Measurements from ENCODE around the gene CAMSAP1.
"Not testable (repeated sequence)": the region's sequence is repeated elsewhere in the genome, so short reads cannot be mapped to it uniquely, and the experiment has no call there.

Gene CAMSAP1

DNA sequence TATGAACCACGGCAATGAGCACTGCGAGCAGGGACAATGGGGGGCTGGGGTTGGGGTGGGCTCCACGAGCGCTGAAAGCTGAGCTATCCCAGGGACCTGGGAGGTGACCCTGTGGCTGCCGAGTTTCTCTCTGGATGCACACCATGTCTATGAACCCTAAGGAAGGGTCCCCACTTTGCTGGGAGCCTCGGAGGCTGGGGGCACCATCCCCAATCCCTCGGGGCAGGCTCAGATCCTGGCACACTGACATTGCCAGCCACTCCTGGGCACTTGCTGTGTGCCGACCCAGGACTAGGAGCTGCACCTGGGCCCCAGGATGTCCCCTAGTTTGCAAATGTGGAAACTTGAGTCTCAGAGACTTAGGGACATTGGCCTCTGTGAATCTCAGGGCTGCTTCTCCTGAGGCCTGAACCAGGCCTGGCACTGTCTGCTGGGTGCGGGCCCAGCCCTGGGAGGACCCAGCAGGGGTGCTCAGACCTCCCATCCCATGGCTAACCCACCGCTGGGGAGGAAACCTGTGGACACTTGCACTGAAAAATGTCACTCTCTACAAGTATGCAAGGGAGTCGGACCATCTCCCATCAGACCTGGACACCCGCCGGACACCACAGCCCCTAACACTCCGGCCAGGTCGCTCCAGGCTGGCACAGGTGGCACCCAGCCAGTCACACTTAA, 13.0 kb upstream of the CAMSAP1 start:
- FAIRE-seq (no peak), DNase-seq (ENCODE audit: insufficient read length, low spot score) (no peak)
- TF ChIP-seq PAX5 (IDR thresholded peaks at IDR 0.05; ENCODE audit: insufficient read depth, low read length, severe bottlenecking): no peak
- TF ChIP-seq SPI1 (IDR thresholded peaks at IDR 0.05; ENCODE audit: low read depth, low read length): no peak
- TF ChIP-seq POU2F2 (IDR thresholded peaks at IDR 0.05; ENCODE audit: low read depth, low read length): no peak

DNA sequence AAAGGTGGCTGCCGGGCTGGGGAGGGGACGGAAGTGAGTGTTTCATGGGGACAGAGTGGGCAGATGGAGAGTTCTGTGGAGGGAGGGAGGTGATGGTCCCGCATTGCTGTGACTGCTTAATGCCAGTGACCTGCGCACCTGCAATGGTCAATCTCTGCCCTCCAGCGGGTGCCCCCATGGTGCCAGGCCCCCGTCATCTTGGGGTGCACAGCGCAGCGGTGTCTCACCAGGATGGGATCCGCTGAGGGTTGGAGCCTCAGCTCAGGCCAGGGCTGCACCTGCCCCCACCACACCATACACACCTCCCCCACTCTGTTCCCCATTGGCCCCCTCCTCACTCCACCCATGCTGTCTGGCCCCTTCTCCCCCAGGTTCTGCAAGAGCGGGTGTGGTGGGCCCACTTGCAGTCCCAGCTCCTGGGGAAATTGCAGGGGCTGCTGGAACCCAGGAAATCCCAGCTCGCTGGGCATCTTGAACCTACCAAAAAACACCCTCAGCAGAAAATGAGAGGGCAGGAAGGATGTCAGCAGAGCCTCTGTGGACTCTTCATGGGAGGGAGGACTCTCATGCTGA, 12.1 kb upstream of the CAMSAP1 start:
- DNase-seq (ENCODE audit: insufficient read length, low spot score): no peak

DNA sequence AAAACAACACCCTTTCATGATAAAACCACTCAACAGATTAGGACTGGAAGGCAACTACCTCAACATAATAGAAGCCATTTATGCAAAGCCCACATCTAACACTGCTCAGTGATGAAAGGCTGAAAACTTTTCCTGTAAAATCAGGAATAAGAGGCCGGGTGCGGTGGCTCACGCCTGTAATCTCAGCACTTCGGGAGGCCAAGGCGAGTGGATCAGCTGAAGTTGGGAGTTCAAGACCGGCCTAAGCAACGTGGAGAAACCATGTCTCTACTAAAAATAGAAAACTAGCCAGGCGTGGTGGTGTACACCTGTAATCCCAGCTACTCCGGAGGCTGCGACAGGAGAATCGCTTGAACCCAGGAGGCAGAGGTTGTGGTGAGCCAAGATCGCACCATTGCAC, 8.9 kb upstream of the CAMSAP1 start:
- not testable (repeated sequence) for DNase-seq (ENCODE audit: insufficient read length, low spot score); FAIRE-seq

More for the DNA sequence above, 12.1 kb upstream of the CAMSAP1 start:
- no peak for FAIRE-seq
- no peak for TF ChIP-seq SPI1 (IDR thresholded peaks at IDR 0.05; ENCODE audit: low read depth, low read length)
- no peak for TF ChIP-seq POLR2A (IDR thresholded peaks at IDR 0.05; ENCODE audit: low read depth, low read length)
- no peak for TF ChIP-seq POLR2AphosphoS5 (IDR thresholded peaks at IDR 0.05; ENCODE audit: low read depth, low read length)
- no peak for TF ChIP-seq PAX5 (IDR thresholded peaks at IDR 0.05; ENCODE audit: insufficient read depth, low read length, severe bottlenecking)
- TF ChIP-seq POU2F2 (IDR thresholded peaks at IDR 0.05; ENCODE audit: low read depth, low read length): no peak
- TF ChIP-seq TAF1 (IDR thresholded peaks at IDR 0.05; ENCODE audit: low read depth, low read length): no peak

DNA sequence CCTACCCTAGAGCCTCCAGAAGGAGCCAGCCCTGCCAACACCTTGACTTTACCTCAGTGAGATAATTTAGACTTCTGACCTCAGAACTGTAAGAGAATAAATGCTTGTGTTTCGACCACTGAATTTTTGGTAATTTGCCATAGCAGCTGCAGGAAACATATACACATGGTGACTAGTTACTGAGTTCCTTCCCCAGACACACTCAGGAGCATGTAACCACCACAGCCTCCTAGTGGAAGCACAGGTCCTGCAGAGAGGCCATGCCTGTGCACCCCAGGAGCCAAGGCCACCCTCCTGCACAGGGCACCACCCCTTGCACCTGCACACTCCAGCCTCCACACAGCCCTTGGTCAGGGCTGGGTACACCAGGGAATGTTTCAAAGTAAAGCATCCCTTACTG, 7.6 kb upstream of the CAMSAP1 start:
- FAIRE-seq (no peak), DNase-seq (ENCODE audit: insufficient read length, low spot score) (no peak)
- TF ChIP-seq TAF1 (IDR thresholded peaks at IDR 0.05; ENCODE audit: low read depth, low read length) (no peak), POLR2A (IDR thresholded peaks at IDR 0.05; ENCODE audit: low read depth, low read length) (no peak), POU2F2 (IDR thresholded peaks at IDR 0.05; ENCODE audit: low read depth, low read length) (no peak), SPI1 (IDR thresholded peaks at IDR 0.05; ENCODE audit: low read depth, low read length) (no peak)

DNA sequence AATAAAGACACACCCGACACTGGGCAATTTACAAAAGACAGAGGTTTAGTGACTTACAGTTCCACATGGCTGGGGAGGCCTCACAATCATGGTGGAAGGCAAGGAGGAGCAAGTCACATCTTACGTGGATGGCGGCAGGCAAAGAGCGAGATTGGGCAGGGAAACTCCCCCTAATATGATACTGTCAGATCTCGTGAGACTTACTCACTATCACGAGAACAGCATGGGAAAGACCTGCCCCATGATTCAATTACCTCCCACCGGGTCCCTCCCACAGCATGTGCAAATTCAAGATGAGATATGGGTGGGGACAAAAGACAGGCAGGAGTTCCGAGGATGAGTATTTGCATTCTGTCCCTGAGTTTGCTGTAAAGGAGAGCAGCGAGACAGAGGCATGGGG, 3.9 kb upstream of the CAMSAP1 start:
- not testable (repeated sequence) for FAIRE-seq; DNase-seq (ENCODE audit: insufficient read length, low spot score)

DNA sequence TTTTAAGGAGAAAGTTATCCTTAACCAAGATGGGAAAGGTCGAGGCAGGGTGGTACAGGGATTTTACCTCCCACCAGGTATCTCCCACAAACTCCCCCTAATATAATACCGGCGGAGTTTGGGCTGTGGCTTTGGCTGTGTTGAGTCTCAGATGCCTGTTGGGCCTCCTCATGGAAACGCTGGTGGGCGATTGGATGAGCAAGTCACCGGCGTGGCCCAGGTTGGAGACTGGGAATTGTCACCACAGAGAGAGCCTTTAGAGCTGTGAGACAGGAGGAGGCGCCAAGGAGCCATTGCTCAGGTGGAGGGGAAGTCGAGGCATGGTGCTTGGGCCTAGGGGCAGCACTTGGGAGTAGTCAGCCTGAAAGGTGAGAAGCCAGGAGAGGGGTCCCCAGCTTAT, 3.4 kb upstream of the CAMSAP1 start:
- FAIRE-seq: no peak
- DNase-seq (ENCODE audit: insufficient read length, low spot score): no peak
- TF ChIP-seq PAX5 (IDR thresholded peaks at IDR 0.05; ENCODE audit: insufficient read depth, low read length, severe bottlenecking) (no peak), SPI1 (IDR thresholded peaks at IDR 0.05; ENCODE audit: low read depth, low read length) (no peak), POU2F2 (IDR thresholded peaks at IDR 0.05; ENCODE audit: low read depth, low read length) (no peak), POLR2A (IDR thresholded peaks at IDR 0.05; ENCODE audit: low read depth, low read length) (no peak), TAF1 (IDR thresholded peaks at IDR 0.05; ENCODE audit: low read depth, low read length) (no peak), POLR2AphosphoS5 (IDR thresholded peaks at IDR 0.05; ENCODE audit: low read depth, low read length) (no peak)

DNA sequence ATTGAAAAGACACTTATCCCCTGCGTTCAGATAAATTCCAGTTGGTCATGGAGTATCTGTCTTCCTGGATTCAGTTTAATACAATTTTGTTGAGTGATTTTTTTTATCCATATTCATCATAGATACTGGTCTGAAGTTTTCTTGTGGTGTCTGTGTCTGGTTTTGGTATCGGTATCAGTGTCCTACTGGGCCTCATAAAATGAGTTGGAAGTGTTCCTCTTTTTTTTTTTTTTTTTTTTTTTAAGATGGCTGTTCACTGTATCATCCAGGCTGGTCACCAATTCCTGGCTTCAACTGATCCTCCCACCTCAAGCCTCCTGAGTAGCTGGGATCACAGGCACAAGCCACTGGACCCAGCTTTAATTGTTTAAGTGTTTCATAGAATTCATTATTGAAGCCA, 2.9 kb upstream of the CAMSAP1 start:
- TF ChIP-seq PAX5 (IDR thresholded peaks at IDR 0.05; ENCODE audit: insufficient read depth, low read length, severe bottlenecking): no peak
- peak; percentile 40; the same call in 1 of the 2 replicates for TF ChIP-seq SPI1 (IDR thresholded peaks at IDR 0.05; ENCODE audit: low read depth, low read length)
- no peak for FAIRE-seq

DNA sequence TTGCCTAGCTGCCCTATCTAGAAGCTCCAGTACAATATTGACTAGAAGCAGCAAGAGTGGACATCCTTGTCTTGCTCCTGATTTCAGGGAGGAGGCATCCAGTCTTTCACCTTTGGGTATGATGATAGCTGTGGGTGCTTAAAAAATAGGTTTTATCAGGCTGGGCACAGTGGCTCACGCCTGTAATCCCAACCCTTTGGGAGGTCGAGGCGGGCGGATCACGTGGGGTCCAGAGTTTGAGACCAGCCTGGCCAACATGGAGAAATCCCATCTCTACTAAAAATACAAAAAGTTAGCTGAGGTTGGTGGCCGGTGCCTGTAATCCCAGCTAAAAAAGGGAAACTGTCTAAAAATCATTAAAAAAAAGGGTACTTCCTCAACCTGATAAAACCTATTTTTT, 2.0 kb upstream of the CAMSAP1 start:
- TF ChIP-seq TAF1 (IDR thresholded peaks at IDR 0.05; ENCODE audit: low read depth, low read length): no peak
- TF ChIP-seq SPI1 (IDR thresholded peaks at IDR 0.05; ENCODE audit: low read depth, low read length): no peak
- no peak for TF ChIP-seq PAX5 (IDR thresholded peaks at IDR 0.05; ENCODE audit: insufficient read depth, low read length, severe bottlenecking)
- no peak for TF ChIP-seq POLR2A (IDR thresholded peaks at IDR 0.05; ENCODE audit: low read depth, low read length)
- no peak for TF ChIP-seq POLR2AphosphoS5 (IDR thresholded peaks at IDR 0.05; ENCODE audit: low read depth, low read length)
- TF ChIP-seq POU2F2 (IDR thresholded peaks at IDR 0.05; ENCODE audit: low read depth, low read length): no peak
- no peak for FAIRE-seq

More for the DNA sequence above, 2.9 kb upstream of the CAMSAP1 start:
- no peak for DNase-seq (ENCODE audit: insufficient read length, low spot score)

DNA sequence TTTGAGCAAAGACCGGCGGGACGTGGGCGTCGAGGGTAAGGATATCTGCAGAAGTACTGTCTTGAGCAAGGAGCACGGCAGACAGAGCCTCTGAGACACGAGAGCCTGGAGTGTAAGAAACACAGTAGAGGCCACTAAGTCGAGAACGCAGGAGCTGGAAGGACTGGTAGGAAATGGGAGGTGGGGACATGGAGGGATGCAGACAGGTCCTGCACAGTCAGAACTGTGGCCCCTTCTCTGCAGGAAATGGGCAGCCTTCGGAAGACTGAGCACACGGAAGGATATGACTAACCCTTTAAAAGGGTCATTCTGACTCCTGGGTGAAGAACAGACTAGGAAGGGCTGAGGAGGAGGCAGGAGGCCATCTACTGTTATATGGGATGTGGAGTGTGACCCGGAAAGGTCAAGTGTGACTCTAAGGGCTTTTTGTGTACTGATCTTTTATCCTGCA, 1.4 kb upstream of the CAMSAP1 start:
- DNase-seq (ENCODE audit: insufficient read length, low spot score): no peak
- TF ChIP-seq POU2F2 (IDR thresholded peaks at IDR 0.05; ENCODE audit: low read depth, low read length): no peak
- TF ChIP-seq POLR2A (IDR thresholded peaks at IDR 0.05; ENCODE audit: low read depth, low read length): no peak
- no peak for TF ChIP-seq SPI1 (IDR thresholded peaks at IDR 0.05; ENCODE audit: low read depth, low read length)
- TF ChIP-seq TAF1 (IDR thresholded peaks at IDR 0.05; ENCODE audit: low read depth, low read length): no peak
- no peak for TF ChIP-seq POLR2AphosphoS5 (IDR thresholded peaks at IDR 0.05; ENCODE audit: low read depth, low read length)
- no peak for TF ChIP-seq PAX5 (IDR thresholded peaks at IDR 0.05; ENCODE audit: insufficient read depth, low read length, severe bottlenecking)
- no peak for FAIRE-seq

More for the DNA sequence above, 2.0 kb upstream of the CAMSAP1 start:
- DNase-seq (ENCODE audit: insufficient read length, low spot score): no peak

DNA sequence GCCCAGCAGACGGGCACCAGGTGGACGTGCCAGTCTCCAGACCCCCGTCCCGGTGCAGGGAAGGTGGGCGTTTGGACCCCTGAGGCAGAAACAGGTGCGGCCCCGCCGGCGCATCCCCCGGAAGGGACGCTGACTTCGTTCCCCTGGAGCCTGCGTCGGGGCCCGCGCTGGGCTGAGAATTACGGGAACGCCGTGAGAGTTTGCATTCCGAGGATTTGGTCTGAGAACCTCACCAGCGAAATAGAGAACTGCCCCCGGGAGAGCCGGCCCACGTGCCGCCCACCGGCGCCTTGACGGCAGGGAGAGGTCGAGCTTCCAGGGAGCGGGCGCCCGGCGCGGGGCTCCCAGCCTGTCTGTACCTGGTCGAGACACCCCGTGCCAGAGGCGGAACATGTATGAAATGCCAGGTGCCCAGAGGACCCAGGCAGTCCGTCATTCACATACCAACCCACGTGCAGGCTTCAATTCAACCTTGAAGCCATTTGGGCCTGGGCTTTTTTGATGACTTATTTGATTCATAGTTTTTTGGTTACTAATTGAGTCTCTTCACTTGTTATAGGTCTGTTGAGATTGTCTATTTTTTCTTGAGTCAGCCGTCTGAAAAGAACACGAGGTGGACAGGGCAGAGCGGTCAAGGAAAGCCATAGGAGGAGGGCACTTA, 877 bp upstream of the CAMSAP1 start:
- FAIRE-seq (no peak), DNase-seq (ENCODE audit: insufficient read length, low spot score) (no peak)
- TF ChIP-seq POLR2AphosphoS5 (IDR thresholded peaks at IDR 0.05; ENCODE audit: low read depth, low read length) (no peak), PAX5 (IDR thresholded peaks at IDR 0.05; ENCODE audit: insufficient read depth, low read length, severe bottlenecking) (no peak), POU2F2 (IDR thresholded peaks at IDR 0.05; ENCODE audit: low read depth, low read length) (no peak), TAF1 (IDR thresholded peaks at IDR 0.05; ENCODE audit: low read depth, low read length) (no peak), POLR2A (IDR thresholded peaks at IDR 0.05; ENCODE audit: low read depth, low read length) (no peak), SPI1 (IDR thresholded peaks at IDR 0.05; ENCODE audit: low read depth, low read length) (no peak)

Measured in GM12891 (cell line).